Activated naive CD4-positive, alpha-beta T cell treated with anti-CD3 and anti-CD28 coated beads, Interleukin-2, amount 50 U/mL, for 24 hours (primary cell): Measurements from ENCODE around the gene CIRBP.
"Not testable (repeated sequence)": the region's sequence is repeated elsewhere in the genome, so short reads cannot be mapped to it uniquely, and the experiment has no call there.

ENCODE experiments used
- H3K27ac Mint-ChIP-seq: one replicate; pipeline ENCODE4 v1.8.0; 2021; ENCODE audit warnings: mild to moderate bottlenecking, mixed read lengths
- H3K27me3 Mint-ChIP-seq: one replicate; pipeline ENCODE4 v1.8.0; 2021; ENCODE audit warnings: mixed read lengths
- H3K36me3 Mint-ChIP-seq: one replicate; pipeline ENCODE4 v1.8.0; 2021; ENCODE audit warnings: mixed read lengths
- H3K4me1 Mint-ChIP-seq: one replicate; pipeline ENCODE4 v1.8.0; 2021; ENCODE audit warnings: mixed read lengths
- H3K4me3 Mint-ChIP-seq: one replicate; pipeline ENCODE4 v1.8.0; 2021; ENCODE audit warnings: mild to moderate bottlenecking, mixed read lengths
- H3K9me3 Mint-ChIP-seq: one replicate; pipeline ENCODE4 v1.8.0; 2021; ENCODE audit warnings: mixed read lengths

Gene CIRBP

GRCh38 chr19:1237754-1238368, 31.3 kb upstream of the CIRBP start, which contains the start of gene CBARP:
Gene CBARP, minus strand, starts transcription at chr19:1238005. Its CDS starts 1,905 bp downstream, at chr19:1236100.
- Mint-ChIP-seq H3K36me3 (no peaks in the 10 kb centered on the region), H3K9me3 (no peaks in the 10 kb centered on the region), H3K4me1 (peaks cover 18% of the 10 kb centered on the region), H3K4me3 (peak within 1 kb of the TSS; percentile 78), H3K27me3 (peaks cover 6% of the 10 kb centered on the region), H3K27ac (peak within 1 kb of the TSS; percentile 79)

DNA sequence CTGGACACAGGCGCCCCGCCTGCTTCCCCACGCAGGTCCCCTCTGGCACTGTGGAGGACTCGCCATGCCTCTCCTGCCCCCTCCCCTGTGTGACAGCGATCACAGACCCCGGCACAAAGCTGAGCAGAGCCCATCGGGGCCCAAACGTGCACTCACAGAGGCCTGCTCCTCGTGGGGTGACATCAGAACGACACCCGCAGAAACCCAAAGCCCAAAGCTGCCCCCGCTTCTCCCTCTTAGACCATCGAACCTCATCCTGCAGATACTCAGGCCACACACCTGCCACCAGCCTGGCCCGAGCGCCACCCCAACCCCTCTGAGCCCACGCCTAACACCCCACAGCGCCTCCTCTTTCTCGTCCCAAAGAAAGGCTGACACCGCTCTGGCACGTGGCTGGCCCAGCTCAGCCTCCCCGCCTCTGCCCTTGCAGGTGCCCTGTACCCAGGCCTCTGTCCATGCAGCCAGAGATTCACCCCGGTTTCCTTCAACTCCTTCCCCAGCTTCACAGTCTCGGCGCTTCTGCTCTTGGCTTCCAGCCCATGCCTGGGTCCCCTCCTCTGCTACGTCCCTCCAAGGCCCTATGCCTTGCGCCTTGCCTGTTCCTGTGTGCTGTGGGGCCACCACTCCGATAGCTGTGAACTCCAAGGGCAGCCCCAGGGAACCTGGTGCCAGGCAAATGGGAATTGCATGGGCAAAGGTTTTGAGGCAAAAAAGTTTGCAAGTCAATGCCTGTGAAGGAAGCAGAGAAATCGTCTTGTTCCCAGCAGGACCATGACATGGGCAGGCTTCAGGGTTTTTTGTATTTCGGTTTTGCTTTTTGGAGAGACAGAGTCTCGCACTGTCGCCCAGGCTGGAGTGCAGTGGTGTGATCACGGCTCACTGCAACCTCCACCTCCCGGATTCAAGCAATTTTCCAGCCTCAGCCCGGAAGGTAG, 30.5 kb upstream of the CIRBP start:
- peaks cover 6% of the 10 kb centered on the region for H3K27me3 Mint-ChIP-seq
- peak overlapping the region; percentile 78 for H3K4me3 Mint-ChIP-seq
- H3K4me1 Mint-ChIP-seq = peaks cover 18% of the 10 kb centered on the region
- H3K9me3 Mint-ChIP-seq = no peaks in the 10 kb centered on the region
- peak overlapping the region; percentile 79 for H3K27ac Mint-ChIP-seq
- H3K36me3 Mint-ChIP-seq = no peaks in the 10 kb centered on the region

- Mint-ChIP-seq H3K27ac (peak overlapping the region; percentile 30), H3K4me1 (peaks cover 19% of the 10 kb centered on the region), H3K4me3 (peak overlapping the region; percentile 78), H3K36me3 (no peaks in the 10 kb centered on the region), H3K27me3 (peaks cover 6% of the 10 kb centered on the region), H3K9me3 (no peaks in the 10 kb centered on the region)
Observed at GRCh38 chr19:1239420-1239795, 29.7 kb upstream of the CIRBP start.

GRCh38 chr19:1239796-1240737, 29.1 kb upstream of the CIRBP start:
- H3K4me1 Mint-ChIP-seq = peaks cover 22% of the 10 kb centered on the region
- peaks cover 6% of the 10 kb centered on the region for H3K27me3 Mint-ChIP-seq
- H3K36me3 Mint-ChIP-seq = no peaks in the 10 kb centered on the region
- H3K27ac Mint-ChIP-seq = no peak overlapping the region
- no peaks in the 10 kb centered on the region for H3K9me3 Mint-ChIP-seq
- H3K4me3 Mint-ChIP-seq = peak overlapping the region; percentile 49

DNA sequence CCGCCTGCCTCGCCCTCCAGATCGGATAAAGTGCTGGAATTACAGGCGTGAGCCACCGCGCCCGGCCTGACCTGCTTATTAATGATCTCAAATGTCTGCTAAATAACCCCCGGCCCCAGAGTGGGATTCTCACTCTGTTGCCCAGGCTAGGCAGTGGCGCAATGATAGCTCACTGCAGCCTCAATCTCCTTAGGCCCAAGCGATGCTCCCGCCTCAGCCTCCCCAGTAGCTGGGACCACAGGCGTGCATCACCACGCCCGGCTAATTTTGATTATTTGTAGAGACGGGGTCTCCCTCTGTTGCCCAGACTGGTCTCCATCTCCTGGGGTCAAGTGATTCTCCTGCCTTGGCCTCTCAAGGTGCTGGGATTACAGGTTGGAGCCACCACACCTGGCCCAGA, 28.2 kb upstream of the CIRBP start:
- Mint-ChIP-seq H3K4me1 (peaks cover 22% of the 10 kb centered on the region), H3K36me3 (no peaks in the 10 kb centered on the region), H3K9me3 (no peaks in the 10 kb centered on the region), H3K27me3 (peaks cover 6% of the 10 kb centered on the region), H3K4me3 (peak overlapping the region; percentile 87), H3K27ac (no peak overlapping the region)

DNA sequence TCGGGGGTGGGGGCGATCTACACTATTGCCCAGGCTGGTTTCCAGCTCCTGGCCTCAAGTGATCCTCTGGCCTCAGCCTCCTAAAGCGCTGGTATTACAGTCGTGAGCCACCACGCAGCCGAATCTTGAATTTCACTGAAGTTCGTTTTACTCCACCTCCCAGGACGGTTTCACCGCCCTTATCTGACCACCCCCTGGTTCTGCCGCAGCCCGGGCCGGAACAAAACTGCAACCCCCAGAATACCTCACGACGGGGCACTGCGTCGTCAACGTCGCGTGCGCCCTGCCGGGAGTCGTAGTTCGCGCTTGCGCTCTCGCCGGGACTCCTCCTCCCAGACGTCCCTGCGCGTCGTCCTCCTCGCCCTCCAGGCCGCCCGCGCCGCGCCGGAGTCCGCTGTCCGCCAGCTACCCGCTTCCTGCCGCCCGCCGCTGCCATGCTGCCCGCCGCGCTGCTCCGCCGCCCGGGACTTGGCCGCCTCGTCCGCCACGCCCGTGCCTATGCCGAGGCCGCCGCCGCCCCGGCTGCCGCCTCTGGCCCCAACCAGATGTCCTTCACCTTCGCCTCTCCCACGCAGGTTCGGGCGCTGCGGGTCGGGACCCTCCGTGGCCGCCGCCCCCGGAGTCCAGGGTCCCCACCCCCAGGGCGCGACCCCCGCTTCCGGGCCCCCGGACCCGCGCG, 27.6 kb upstream of the CIRBP start, which contains the start of gene ATP5F1D:
TSS of gene ATP5F1D (plus strand) at position 335 of the 679 bp plus-strand sequence. CDS start at position 435, 100 bp downstream.
- Mint-ChIP-seq H3K9me3 (no peaks in the 10 kb centered on the region), H3K27me3 (peaks cover 6% of the 10 kb centered on the region), H3K4me3 (peak within 1 kb of the TSS; percentile 92), H3K4me1 (peaks cover 22% of the 10 kb centered on the region), H3K36me3 (no peaks in the 10 kb centered on the region), H3K27ac (peak within 1 kb of the TSS; percentile 91)

DNA sequence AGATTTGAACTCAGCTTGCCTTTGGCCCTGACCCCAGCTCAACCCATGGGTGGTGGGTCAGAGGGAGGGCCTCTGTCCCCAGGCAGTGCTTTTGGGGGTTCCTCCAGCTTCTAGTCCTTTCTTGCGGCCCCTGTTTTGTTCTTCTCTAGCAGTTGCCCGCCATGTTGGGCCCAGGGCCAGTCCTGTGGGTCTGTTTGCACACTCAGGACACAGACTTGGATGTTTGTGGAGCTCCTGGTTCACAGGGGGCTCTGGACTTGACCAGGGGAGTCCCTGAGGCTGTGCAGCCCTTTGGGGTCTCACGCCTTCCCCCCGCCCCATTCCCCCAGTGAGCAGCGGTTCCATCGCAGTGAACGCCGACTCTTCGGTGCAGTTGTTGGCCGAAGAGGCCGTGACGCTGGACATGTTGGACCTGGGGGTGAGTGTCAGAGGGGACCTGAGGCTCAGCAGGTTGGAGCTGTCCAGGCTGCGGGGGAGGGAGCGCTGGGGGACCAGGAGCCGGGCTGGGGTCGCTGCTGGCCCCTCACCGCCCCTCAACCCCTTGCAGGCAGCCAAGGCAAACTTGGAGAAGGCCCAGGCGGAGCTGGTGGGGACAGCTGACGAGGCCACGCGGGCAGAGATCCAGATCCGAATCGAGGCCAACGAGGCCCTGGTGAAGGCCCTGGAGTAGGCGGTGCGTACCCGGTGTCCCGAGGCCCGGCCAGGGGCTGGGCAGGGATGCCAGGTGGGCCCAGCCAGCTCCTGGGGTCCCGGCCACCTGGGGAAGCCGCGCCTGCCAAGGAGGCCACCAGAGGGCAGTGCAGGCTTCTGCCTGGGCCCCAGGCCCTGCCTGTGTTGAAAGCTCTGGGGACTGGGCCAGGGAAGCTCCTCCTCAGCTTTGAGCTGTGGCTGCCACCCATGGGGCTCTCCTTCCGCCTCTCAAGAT, 25.1 kb upstream of the CIRBP start:
- Mint-ChIP-seq H3K9me3 (no peaks in the 10 kb centered on the region), H3K27me3 (no peaks in the 10 kb centered on the region), H3K4me3 (peak overlapping the region; percentile 71), H3K4me1 (peaks cover 14% of the 10 kb centered on the region), H3K27ac (no peak overlapping the region), H3K36me3 (no peaks in the 10 kb centered on the region)

DNA sequence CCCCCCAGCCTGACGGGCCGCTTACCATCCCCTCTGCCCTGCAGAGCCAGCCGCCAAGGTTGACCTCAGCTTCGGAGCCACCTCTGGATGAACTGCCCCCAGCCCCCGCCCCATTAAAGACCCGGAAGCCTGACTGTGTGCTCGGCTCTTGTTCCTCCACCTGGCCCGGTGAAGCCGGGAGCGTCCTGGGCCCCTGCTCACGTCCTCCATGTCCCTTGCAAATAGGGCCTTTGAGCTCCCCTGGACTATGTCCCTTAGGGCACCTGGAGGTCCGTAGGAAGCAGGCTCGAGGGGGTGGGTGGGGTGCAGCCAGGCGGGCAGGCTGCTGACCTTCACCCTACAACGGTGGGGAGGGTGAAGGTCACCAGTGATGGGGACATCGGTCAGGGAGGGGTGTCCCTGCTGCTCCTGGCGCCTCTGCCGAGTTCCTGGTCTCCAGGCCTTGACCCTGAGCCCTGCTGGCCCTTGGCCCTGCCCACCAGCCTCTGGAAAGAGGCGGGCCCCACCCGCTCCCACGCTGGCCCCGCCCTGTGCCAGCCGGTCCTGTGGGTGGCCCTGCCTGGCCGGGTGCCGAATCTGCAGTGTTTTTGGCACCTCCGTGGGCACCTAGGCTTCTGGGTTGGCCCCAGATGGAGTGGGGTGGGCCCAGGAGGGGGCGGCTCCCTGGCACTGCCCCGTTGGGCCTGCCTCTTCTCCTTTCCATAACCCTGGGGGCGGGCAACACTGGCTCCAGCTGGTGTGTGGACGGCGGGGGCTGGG, 24.3 kb upstream of the CIRBP start:
- Mint-ChIP-seq H3K36me3 (no peaks in the 10 kb centered on the region), H3K9me3 (no peaks in the 10 kb centered on the region), H3K27me3 (no peaks in the 10 kb centered on the region), H3K4me1 (peaks cover 14% of the 10 kb centered on the region), H3K4me3 (peak overlapping the region; percentile 71), H3K27ac (no peak overlapping the region)

- Mint-ChIP-seq H3K27ac (no peak overlapping the region), H3K4me1 (peaks cover 14% of the 10 kb centered on the region)
Observed at GRCh38 chr19:1245494-1246264, 23.5 kb upstream of the CIRBP start.

GRCh38 chr19:1246265-1247087, 22.7 kb upstream of the CIRBP start:
- H3K36me3 Mint-ChIP-seq, H3K4me1 Mint-ChIP-seq, H3K9me3 Mint-ChIP-seq, H3K4me3 Mint-ChIP-seq, H3K27me3 Mint-ChIP-seq, H3K27ac Mint-ChIP-seq: not testable (repeated sequence)

More at GRCh38 chr19:1245494-1246264, 23.5 kb upstream of the CIRBP start:
- H3K36me3 Mint-ChIP-seq = no peaks in the 10 kb centered on the region
- H3K27me3 Mint-ChIP-seq = no peaks in the 10 kb centered on the region
- no peak overlapping the region for H3K4me3 Mint-ChIP-seq
- H3K9me3 Mint-ChIP-seq = no peaks in the 10 kb centered on the region

GRCh38 chr19:1247748-1248138, 21.4 kb upstream of the CIRBP start:
- Mint-ChIP-seq H3K4me1 (peaks cover 4% of the 10 kb centered on the region), H3K4me3 (peak overlapping the region; percentile 23), H3K27me3 (no peaks in the 10 kb centered on the region), H3K36me3 (no peaks in the 10 kb centered on the region), H3K9me3 (no peaks in the 10 kb centered on the region), H3K27ac (no peak overlapping the region)

DNA sequence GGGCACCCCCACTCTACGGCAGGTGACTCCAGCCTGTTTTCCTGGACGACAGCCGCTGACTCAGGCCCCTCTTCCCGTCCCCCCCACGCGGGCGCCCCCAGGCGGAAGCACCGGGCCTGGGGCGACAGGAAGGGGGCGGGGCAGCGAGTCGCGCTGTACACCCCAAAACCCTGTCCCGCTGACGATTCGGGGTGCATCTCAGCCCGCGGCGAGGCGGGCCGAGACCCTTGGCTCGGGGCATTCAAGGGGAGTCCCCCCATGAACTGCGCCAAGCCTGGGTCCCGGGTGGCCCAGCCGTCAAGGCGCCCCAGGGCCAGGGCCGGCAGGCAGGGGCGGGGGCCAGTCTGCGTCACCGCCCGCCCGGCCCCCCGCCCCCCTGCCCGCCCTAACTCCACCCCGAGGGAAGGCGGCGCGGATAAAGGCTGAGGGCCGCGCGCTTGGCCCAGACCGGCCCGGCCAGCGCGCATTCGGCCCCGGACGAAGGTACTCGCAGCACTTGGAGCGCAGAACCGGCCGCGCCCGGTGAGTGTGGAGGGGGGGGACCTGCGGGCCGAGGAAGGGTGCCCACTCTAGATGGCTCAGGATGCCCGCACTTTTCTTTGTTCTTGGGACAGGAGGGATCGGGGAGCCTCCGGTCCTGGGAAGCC, 20.9 kb upstream of the CIRBP start, which contains the start of gene MIDN:
TSS of gene MIDN (plus strand) at position 445 of the 647 bp plus-strand sequence. CDS start 1,714 bp downstream, outside the sequence.
- H3K27ac Mint-ChIP-seq = no peak within 1 kb of the TSS
- no peaks in the 10 kb centered on the region for H3K27me3 Mint-ChIP-seq
- peaks cover 5% of the 10 kb centered on the region for H3K4me1 Mint-ChIP-seq
- peak within 1 kb of the TSS; percentile 72 for H3K4me3 Mint-ChIP-seq
- no peaks in the 10 kb centered on the region for H3K36me3 Mint-ChIP-seq
- no peaks in the 10 kb centered on the region for H3K9me3 Mint-ChIP-seq
